Stomach (tissue), 9 donors: ENCODE results near the gene FAU. TPM values are rescaled to one million over a fixed set of nuclear protein-coding genes. Genes with fewer than 3 reads are reported as not detected.

Experiments used
- DNase-seq, 2 donors: peaks; one replicate each; pipeline versions ENCODE4 v3.0.0 to v3.0.0-alpha.2; 2013 to 2019
- H3K27ac ChIP-seq, 5 donors: fragments of 200-600 bp in 4 of 5; sonication (generic) in 4 of 5; one replicate each; pipeline ENCODE4 v1.5.1; 2013 to 2019; ENCODE audit warnings: mild to moderate bottlenecking in 1 of 5, moderate library complexity in 1 of 5
- H3K27me3 ChIP-seq, 3 donors: fragments of 200-600 bp; sonication (generic); one replicate each; pipeline ENCODE4 v1.5.1; 2017 to 2019; ENCODE audit warnings: mixed run types in 1 of 3
- H3K36me3 ChIP-seq, 4 donors: fragments of 200-600 bp; sonication (generic); 1 replicate in 3 of 4; 2 replicates in 1 of 4; pipeline ENCODE4 v1.5.1; 2016 to 2019
- H3K4me1 ChIP-seq, 4 donors: fragments of 200-600 bp; sonication (generic); one replicate each; pipeline ENCODE4 v1.5.1; 2016 to 2019
- H3K4me3 ChIP-seq, 4 donors: fragments of 200-600 bp; sonication (generic) in 3 of 4; one replicate each; pipeline ENCODE4 v1.5.1; 2016 to 2019; ENCODE audit warnings: mild to moderate bottlenecking in 1 of 4
- H3K9me3 ChIP-seq, 4 donors: fragments of 200-600 bp; sonication (generic); one replicate each; pipeline ENCODE4 v1.5.1; 2016 to 2019
- EP300 ChIP-seq: sonication (generic); formaldehyde crosslinking; IDR thresholded peaks from one replicate; pipeline ENCODE4 v1.6.1; 2017; ENCODE audit warnings: antibody characterized with exemption
- POLR2A ChIP-seq, 4 donors: fragments of 450-650 bp; IDR thresholded peaks; one replicate each; pipeline ENCODE4 v1.6.1; 2016; ENCODE audit warnings: antibody characterized with exemption in 4 of 4, control low read depth in 2 of 4, mild to moderate bottlenecking in 1 of 4, moderate library complexity in 1 of 4
- POLR2AphosphoS5 ChIP-seq, 3 donors: sonication (generic); formaldehyde crosslinking; IDR thresholded peaks; one replicate each; pipeline ENCODE4 v1.6.1; 2016; ENCODE audit warnings: antibody characterized with exemption in 3 of 3
- WGBS, 5 donors: extraction: QIAGEN DNeasy Blood & Tissue Kit in 3 of 5; methylation state at CpG; one replicate each; pipeline versions ENCODE4 v1.1.5 to v1.1.7; 2013 to 2018; 5-methylcytosine and 5-hydroxymethylcytosine counted together
- intact Hi-C: fragments of 100-400 bp; cut with DNase I; formaldehyde crosslinking; loops from one replicate; pipeline ENCODE4 v1.15.1; 2023; ENCODE audit warnings: low total_unique reads
- polyA plus RNA-seq, 3 donors: library from polyadenylated mRNA; stranded (reverse); fragments of 200-250 nt; gene quantifications; one replicate each; pipeline ENCODE4 v1.2.3, GENCODE V29; 2013
- total RNA-seq, 5 donors: library from RNA; depleted of rRNA; stranded (reverse); fragments of >200 nt; gene quantifications; one replicate each; pipeline versions ENCODE4 v1.1.0 to v1.2.3, GENCODE V29; 2014 to 2016
- TF ChIP-seq, protein P1 (sequence below), 7 experiments: fragments of 450-650 bp in 4 of 7; fragments of 200-600 bp in 3 of 7; sonication (generic) in 3 of 7; IDR thresholded peaks; one replicate each; pipeline ENCODE4 v1.5.1; 2016 to 2019; ENCODE audit warnings: antibody characterized with exemption in 7 of 7, control low read depth in 2 of 7, mild to moderate bottlenecking in 1 of 7
- donor health status: healthy with polysubstance abuse.
- donor health status: Bipolar disorder and iron deficiency.
- donor health status: healthy.

Gene FAU
- total and polyA plus RNA-seq, 8 donors = 456 to 1,872 (median 914) TPM

DNA sequence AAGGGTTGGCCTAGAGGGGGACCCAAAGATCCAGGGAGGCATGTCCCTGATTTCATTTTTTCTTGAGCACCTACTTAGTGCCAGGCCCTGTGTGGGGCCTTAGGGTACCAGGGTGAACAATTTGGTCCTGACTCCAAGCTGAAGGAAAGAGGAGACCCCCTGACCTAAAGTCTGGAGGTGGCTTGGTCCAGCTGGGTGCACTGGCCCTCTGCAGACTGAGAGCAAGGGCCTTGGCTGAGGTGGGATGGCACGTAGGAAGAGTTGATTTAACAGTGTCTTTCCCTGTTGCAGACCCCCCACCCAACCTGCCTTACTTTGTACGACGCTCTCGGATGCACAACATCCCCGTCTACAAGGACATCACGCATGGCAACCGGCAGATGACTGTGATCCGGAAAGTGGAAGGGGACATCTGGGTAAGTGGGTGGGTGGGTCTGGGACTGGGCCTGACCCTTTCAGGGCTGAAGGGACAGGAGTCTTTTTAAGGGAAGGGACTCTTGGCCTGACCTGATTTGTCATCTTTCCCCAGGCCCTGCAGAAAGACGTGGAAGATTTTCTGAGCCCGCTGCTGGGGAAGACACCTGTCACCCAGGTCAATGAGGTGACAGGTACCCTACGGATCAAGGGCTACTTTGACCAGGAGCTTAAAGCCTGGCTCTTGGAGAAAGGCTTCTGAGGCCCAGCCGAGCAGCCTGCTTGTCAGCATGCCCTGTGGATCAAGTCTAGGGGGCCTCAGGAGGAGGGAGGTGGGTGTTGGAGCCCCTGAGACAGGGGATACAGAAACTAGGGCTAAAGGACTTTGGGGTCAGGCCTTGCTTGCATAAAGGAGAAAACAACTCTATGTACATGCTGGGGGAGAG lies 3.5 kb upstream of the FAU start:
- intact Hi-C loops = loop anchor here (10.0 kb wide), 1 partner anchor 49 kb away; the partner anchor contains the start of gene SPDYC
- Histone ChIP-seq H3K4me3 (no peak overlapping the region), H3K27me3 (no peaks in the 10 kb centered on the region), H3K36me3 (peaks cover 65 to 71% (median 70%) of the 10 kb centered on the region in 4 donors), H3K4me1 (peaks cover 11 to 44% (median 38%) of the 10 kb centered on the region in 4 donors), H3K27ac (no peak overlapping the region), H3K9me3 (no peaks in the 10 kb centered on the region)
- TF ChIP-seq EP300 = no peak
- TF ChIP-seq, protein P1, sequence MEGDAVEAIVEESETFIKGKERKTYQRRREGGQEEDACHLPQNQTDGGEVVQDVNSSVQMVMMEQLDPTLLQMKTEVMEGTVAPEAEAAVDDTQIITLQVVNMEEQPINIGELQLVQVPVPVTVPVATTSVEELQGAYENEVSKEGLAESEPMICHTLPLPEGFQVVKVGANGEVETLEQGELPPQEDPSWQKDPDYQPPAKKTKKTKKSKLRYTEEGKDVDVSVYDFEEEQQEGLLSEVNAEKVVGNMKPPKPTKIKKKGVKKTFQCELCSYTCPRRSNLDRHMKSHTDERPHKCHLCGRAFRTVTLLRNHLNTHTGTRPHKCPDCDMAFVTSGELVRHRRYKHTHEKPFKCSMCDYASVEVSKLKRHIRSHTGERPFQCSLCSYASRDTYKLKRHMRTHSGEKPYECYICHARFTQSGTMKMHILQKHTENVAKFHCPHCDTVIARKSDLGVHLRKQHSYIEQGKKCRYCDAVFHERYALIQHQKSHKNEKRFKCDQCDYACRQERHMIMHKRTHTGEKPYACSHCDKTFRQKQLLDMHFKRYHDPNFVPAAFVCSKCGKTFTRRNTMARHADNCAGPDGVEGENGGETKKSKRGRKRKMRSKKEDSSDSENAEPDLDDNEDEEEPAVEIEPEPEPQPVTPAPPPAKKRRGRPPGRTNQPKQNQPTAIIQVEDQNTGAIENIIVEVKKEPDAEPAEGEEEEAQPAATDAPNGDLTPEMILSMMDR (IDR thresholded peaks at IDR 0.05) = no peak
- TF ChIP-seq POLR2A (IDR thresholded peaks at IDR 0.05) = no peak
- no peak for TF ChIP-seq POLR2AphosphoS5 (IDR thresholded peaks at IDR 0.05)
- DNase-seq = no peak
- 77 to 90% (median 85%) methylated on average over 12 of the region's 12 CpGs for WGBS, 5 donors

DNA sequence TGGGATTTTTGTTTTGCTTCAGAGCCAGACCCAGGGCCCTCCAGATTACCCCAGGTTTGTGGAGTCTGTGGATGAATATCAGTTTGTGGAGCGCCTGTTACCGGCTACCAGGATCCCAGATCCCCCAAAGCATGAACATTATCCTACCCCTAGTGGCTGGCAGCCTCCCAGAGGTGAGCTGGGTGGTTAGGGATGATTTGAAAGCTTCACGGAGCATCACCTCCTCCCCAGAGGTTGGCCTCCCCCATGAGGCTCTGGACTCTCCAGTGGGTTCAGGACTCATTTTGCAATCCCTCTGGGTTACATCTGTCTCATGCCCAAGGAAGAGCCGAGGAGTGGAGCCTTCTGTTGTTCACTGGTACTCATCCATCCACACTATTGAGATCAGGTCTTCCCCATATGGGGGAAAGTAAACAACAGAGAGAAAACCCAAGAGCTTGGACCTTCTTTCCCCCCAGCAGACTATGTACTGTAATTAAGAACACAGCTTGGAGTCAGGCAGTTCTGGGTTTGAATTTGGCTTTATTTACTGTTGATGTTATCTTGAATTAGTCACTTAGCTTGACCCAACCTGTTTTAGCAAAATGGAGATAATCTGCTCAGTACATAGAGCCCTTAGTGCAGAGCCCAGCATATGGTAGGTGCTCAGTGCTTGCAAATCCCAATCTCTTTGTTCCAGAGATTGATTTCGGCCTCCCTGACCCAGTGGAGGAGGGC lies 2.7 kb upstream of the FAU start:
- no peak overlapping the region for H3K4me3 ChIP-seq
- no peaks in the 10 kb centered on the region for H3K27me3 ChIP-seq
- H3K4me1 ChIP-seq = peaks cover 14 to 52% (median 38%) of the 10 kb centered on the region in 4 donors
- no peak for TF ChIP-seq EP300
- no peak for TF ChIP-seq POLR2A (IDR thresholded peaks at IDR 0.05)
- TF ChIP-seq, protein P1 (IDR thresholded peaks at IDR 0.05) = no peak
- no peak for TF ChIP-seq POLR2AphosphoS5 (IDR thresholded peaks at IDR 0.05)
- 76 to 90% (median 86%) methylated on average over 5 of the region's 5 CpGs for WGBS, 5 donors
- H3K27ac ChIP-seq = no peak overlapping the region
- H3K36me3 ChIP-seq = peaks cover 65 to 71% (median 70%) of the 10 kb centered on the region in 4 donors
- DNase-seq = no peak
- H3K9me3 ChIP-seq = no peaks in the 10 kb centered on the region
- intact Hi-C loops = loop anchor here (10.0 kb wide), 1 partner anchor 50 kb away; the partner anchor contains the start of gene SPDYC

DNA sequence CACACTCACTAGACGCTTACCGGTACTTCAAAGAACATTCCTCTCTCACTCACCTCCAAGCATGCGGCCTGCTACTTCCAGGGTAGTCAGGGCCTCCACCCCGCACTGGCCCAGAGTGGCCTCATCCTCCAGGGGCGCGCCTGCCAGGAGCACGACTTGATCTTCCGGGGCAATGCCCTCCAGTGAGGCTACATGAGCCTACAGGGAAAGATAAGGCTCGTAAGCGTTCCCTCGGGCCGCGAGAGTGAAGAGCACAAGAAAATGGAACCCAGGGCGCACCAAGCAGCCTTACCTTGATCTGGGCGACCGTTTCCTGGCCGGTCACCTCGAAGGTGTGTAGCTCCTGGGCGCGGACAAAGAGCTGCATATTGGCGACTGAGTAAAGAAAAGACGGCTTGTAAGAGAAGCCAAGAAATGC lies 478 bp downstream of the FAU start:
- Histone ChIP-seq H3K36me3 (peaks cover 44 to 57% (median 54%) of the 10 kb centered on the region in 4 donors), H3K4me3 (peak overlapping the region; percentile 67 to 93 (median 74)), H3K9me3 (no peaks in the 10 kb centered on the region), H3K27ac (peak overlapping the region; percentile 93 to 96 (median 95)), H3K27me3 (no peaks in the 10 kb centered on the region), H3K4me1 (peaks cover 20 to 77% (median 49%) of the 10 kb centered on the region in 4 donors)
- 1 to 2% (median 1%) methylated on average over 22 of the region's 22 CpGs for WGBS, 5 donors
- TF ChIP-seq POLR2AphosphoS5 (IDR thresholded peaks at IDR 0.05) = no peak
- TF ChIP-seq POLR2A (IDR thresholded peaks at IDR 0.05) = no peak
- intact Hi-C loops = loop anchor here (10.0 kb wide), 1 partner anchor 53 kb away; the partner anchor contains the start of gene SPDYC
- DNase-seq = peak in 1 of 2 donors; percentile 70

DNA sequence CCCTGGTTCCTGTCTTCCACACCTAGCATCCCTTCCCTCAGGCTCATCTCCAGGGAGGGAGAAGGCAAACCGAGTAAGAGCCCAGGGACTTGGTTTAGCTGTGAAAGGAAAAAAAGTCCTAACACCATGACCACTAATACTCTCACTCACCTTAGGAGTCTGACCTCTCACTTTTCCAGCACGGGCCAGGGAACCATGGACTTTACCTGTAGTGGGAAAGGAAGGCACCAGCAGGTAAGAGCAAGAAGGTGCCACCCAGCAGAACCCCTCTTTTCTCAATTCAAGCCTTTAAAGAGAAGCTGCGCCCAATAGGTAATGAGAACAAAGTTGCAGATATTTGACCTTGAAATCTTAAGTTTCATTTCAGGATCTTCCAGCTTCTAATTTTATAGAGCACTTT lies 1.1 kb downstream of the FAU start:
- intact Hi-C loops = loop anchor here (10.0 kb wide), 1 partner anchor 54 kb away; the partner anchor contains the start of gene SPDYC
- peaks cover 38 to 54% (median 52%) of the 10 kb centered on the region in 4 donors for H3K36me3 ChIP-seq
- peak overlapping the region in 4 of 5 donors; percentile 93 to 96 (median 94) for H3K27ac ChIP-seq

More for the DNA sequence above, 1.1 kb downstream of the FAU start:
- Histone ChIP-seq H3K4me3 (peak overlapping the region; percentile 67 to 93 (median 74)), H3K27me3 (no peaks in the 10 kb centered on the region), H3K9me3 (no peaks in the 10 kb centered on the region), H3K4me1 (peaks cover 26 to 83% (median 56%) of the 10 kb centered on the region in 4 donors)
- TF ChIP-seq POLR2AphosphoS5 (IDR thresholded peaks at IDR 0.05) (no peak), POLR2A (IDR thresholded peaks at IDR 0.05) (no peak), EP300 (no peak)
- TF ChIP-seq, protein P1 (IDR thresholded peaks at IDR 0.05) = no peak
- WGBS, 5 donors = 65 to 84% (median 82%) methylated on average over 3 of the region's 3 CpGs
- no peak for DNase-seq
